ENCODE measurements around the gene RASA3.
"Not testable (repeated sequence)": the region's sequence is repeated elsewhere in the genome, so short reads cannot be mapped to it uniquely, and the experiment has no call there.

Gene RASA3

GRCh38 chr13:114021464-114022308, 110.7 kb downstream of the RASA3 start:
- DNase-seq (ENCODE audit: low read depth, low spot score) = no peak

- DNase-seq (ENCODE audit: low read depth, low spot score) = no peak
Measured at GRCh38 chr13:114020750-114021463, 111.5 kb downstream of the RASA3 start.

- DNase-seq (ENCODE audit: low read depth, low spot score) = not testable (repeated sequence)
Measured at GRCh38 chr13:114020134-114020533, 112.3 kb downstream of the RASA3 start.

GRCh38 chr13:114019367-114019766, 113.1 kb downstream of the RASA3 start:
- DNase-seq (ENCODE audit: low read depth, low spot score) = no peak

GRCh38 chr13:114018461-114019055, 113.9 kb downstream of the RASA3 start:
- no peak for DNase-seq (ENCODE audit: low read depth, low spot score)

- no peak for DNase-seq (ENCODE audit: low read depth, low spot score)
Measured at GRCh38 chr13:114017966-114018365, 114.5 kb downstream of the RASA3 start.

- no peak for DNase-seq (ENCODE audit: low read depth, low spot score)
Measured at GRCh38 chr13:114017028-114017630, 115.3 kb downstream of the RASA3 start.

- DNase-seq (ENCODE audit: low read depth, low spot score) = no peak
Measured at GRCh38 chr13:114016321-114017027, 115.9 kb downstream of the RASA3 start.

GRCh38 chr13:114015969-114016295, 116.5 kb downstream of the RASA3 start:
- no peak for DNase-seq (ENCODE audit: low read depth, low spot score)

GRCh38 chr13:114015111-114015968, 117.1 kb downstream of the RASA3 start:
- DNase-seq (ENCODE audit: low read depth, low spot score) = no peak

GRCh38 chr13:114013952-114014629, 118.3 kb downstream of the RASA3 start:
- DNase-seq (ENCODE audit: low read depth, low spot score) = no peak

- no peak for DNase-seq (ENCODE audit: low read depth, low spot score)
Measured at GRCh38 chr13:114013336-114013735, 119.1 kb downstream of the RASA3 start.

GRCh38 chr13:114012921-114013320, 119.5 kb downstream of the RASA3 start:
- no peak for DNase-seq (ENCODE audit: low read depth, low spot score)

GRCh38 chr13:114012141-114012540, 120.3 kb downstream of the RASA3 start:
- no peak for DNase-seq (ENCODE audit: low read depth, low spot score)

GRCh38 chr13:114011226-114011625, 121.2 kb downstream of the RASA3 start:
- no peak for DNase-seq (ENCODE audit: low read depth, low spot score)

- DNase-seq (ENCODE audit: low read depth, low spot score) = no peak
Measured at GRCh38 chr13:114010401-114011101, 121.9 kb downstream of the RASA3 start.

- DNase-seq (ENCODE audit: low read depth, low spot score) = no peak
Measured at GRCh38 chr13:114009590-114010400, 122.6 kb downstream of the RASA3 start.

GRCh38 chr13:114008964-114009589, 123.3 kb downstream of the RASA3 start:
- no peak for DNase-seq (ENCODE audit: low read depth, low spot score)
